SK-N-SH treated with all-trans-retinoic acid at 6 μM for 48 hours (cell line): ENCODE data around the gene VSTM4.

Experiments used
- ATAC-seq: fragments of 200-7000 bp; cut with Tn5 transposase; 3 replicates; pipeline ENCODE4 v1.9.1; 2020; ENCODE audit warnings: mild to moderate bottlenecking, moderate library complexity
- ARNTL ChIP-seq: fragments of 450-650 bp; formaldehyde crosslinking; IDR thresholded peaks from 2 replicates; pipeline ENCODE4 v1.5.0; 2020; ENCODE audit warnings: low read depth, mild to moderate bottlenecking, moderate library complexity, borderline replicate concordance
- BACH2 ChIP-seq: fragments of 250-450 bp; sonication (Bioruptor Pico); IDR thresholded peaks from 2 replicates; pipeline ENCODE4 v1.9.0; 2021; ENCODE audit warnings: mild to moderate bottlenecking, borderline replicate concordance
- CREB5 ChIP-seq: fragments of 250-450 bp; sonication (Bioruptor Pico); IDR thresholded peaks from 2 replicates; pipeline ENCODE4 v1.5.1; 2020; ENCODE audit warnings: low read depth, mild to moderate bottlenecking, moderate library complexity
- CSDC2 ChIP-seq: fragments of 250-450 bp; sonication (Bioruptor Pico); IDR thresholded peaks from 2 replicates; pipeline ENCODE4 v1.5.0; 2020; ENCODE audit warnings: mild to moderate bottlenecking, moderate library complexity
- CSRNP3 ChIP-seq: fragments of 250-450 bp; sonication (Bioruptor Pico); IDR thresholded peaks from 2 replicates; pipeline ENCODE4 v1.5.1; 2021; ENCODE audit warnings: mild to moderate bottlenecking, moderate library complexity
- ESRRG ChIP-seq: fragments of 250-450 bp; sonication (Bioruptor Pico); IDR thresholded peaks from 2 replicates; pipeline ENCODE4 v1.6.1; 2021; ENCODE audit warnings: mild to moderate bottlenecking
- GLIS3 ChIP-seq: fragments of 250-450 bp; sonication (Bioruptor Pico); IDR thresholded peaks from 2 replicates; pipeline ENCODE4 v1.5.0; 2020; ENCODE audit warnings: mild to moderate bottlenecking, moderate library complexity
- ISL1 ChIP-seq: fragments of 250-450 bp; sonication (Bioruptor Pico); IDR thresholded peaks from 2 replicates; pipeline ENCODE4 v2.1.2; 2022; ENCODE audit warnings: mild to moderate bottlenecking, moderate library complexity
- OSR1 ChIP-seq: fragments of 250-450 bp; sonication (Bioruptor Pico); IDR thresholded peaks from 2 replicates; pipeline ENCODE4 v1.8.0; 2022; ENCODE audit warnings: moderate library complexity, mild to moderate bottlenecking, inconsistent platforms
- PATZ1 ChIP-seq: fragments of 250-450 bp; sonication (Bioruptor Pico); IDR thresholded peaks from 2 replicates; pipeline ENCODE4 v1.8.0; 2020; ENCODE audit warnings: mild to moderate bottlenecking, moderate library complexity, borderline replicate concordance
- PPARA ChIP-seq: fragments of 250-450 bp; sonication (Bioruptor Pico); IDR thresholded peaks from 2 replicates; pipeline ENCODE4 v1.5.0; 2020; ENCODE audit warnings: mild to moderate bottlenecking, borderline replicate concordance
- RARB ChIP-seq: fragments of 250-450 bp; sonication (Bioruptor Pico); IDR thresholded peaks from 2 replicates; pipeline ENCODE4 v1.8.0; 2021; ENCODE audit warnings: mild to moderate bottlenecking, moderate library complexity
- SNAI2 ChIP-seq: fragments of 250-450 bp; sonication (Bioruptor Pico); IDR thresholded peaks from 2 replicates; pipeline ENCODE4 v1.5.0; 2020; ENCODE audit warnings: mild to moderate bottlenecking, moderate library complexity
- TOX ChIP-seq: fragments of 250-450 bp; sonication (Bioruptor Pico); IDR thresholded peaks from 2 replicates; pipeline ENCODE4 v1.8.0; 2021; ENCODE audit warnings: mild to moderate bottlenecking, moderate library complexity, borderline replicate concordance
- TSHZ2 ChIP-seq: fragments of 250-450 bp; sonication (Bioruptor Pico); IDR thresholded peaks from 2 replicates; pipeline ENCODE4 v1.5.0; 2020; ENCODE audit warnings: mild to moderate bottlenecking, moderate library complexity
- ZC3H10 ChIP-seq: fragments of 250-450 bp; sonication (Bioruptor Pico); IDR thresholded peaks from 2 replicates; pipeline ENCODE4 v1.5.1; 2021; ENCODE audit warnings: mild to moderate bottlenecking, moderate library complexity
- ZFP3 ChIP-seq: fragments of 250-450 bp; sonication (Bioruptor Pico); IDR thresholded peaks from 2 replicates; pipeline ENCODE4 v1.5.0; 2020; ENCODE audit warnings: mild to moderate bottlenecking, moderate library complexity
- ZFP30 ChIP-seq: fragments of 450-650 bp; formaldehyde crosslinking; IDR thresholded peaks from 2 replicates; pipeline ENCODE4 v1.5.0; 2022; ENCODE audit warnings: mild to moderate bottlenecking, moderate library complexity
- ZNF565 ChIP-seq: fragments of 450-650 bp; formaldehyde crosslinking; conservative IDR thresholded peaks from 2 replicates; pipeline ENCODE4 v1.5.0; 2020; ENCODE audit warnings: low read depth, mild to moderate bottlenecking, moderate library complexity
- ZNF70 ChIP-seq: fragments of 450-650 bp; formaldehyde crosslinking; IDR thresholded peaks from 2 replicates; pipeline ENCODE4 v1.5.0; 2020; ENCODE audit warnings: mild to moderate bottlenecking, moderate library complexity
- ZNF8 ChIP-seq: fragments of 450-650 bp; formaldehyde crosslinking; IDR thresholded peaks from 2 replicates; pipeline ENCODE4 v1.5.0; 2020; ENCODE audit warnings: mild to moderate bottlenecking, moderate library complexity

Gene VSTM4

GRCh38 chr10:49115015-49115795, at the start of gene VSTM4:
Gene VSTM4, minus strand, starts transcription at chr10:49115522. Its CDS starts 37 bp downstream, at chr10:49115485.
- no peak for ATAC-seq
- TF ChIP-seq ZNF565 (CRISPR knock-in tag) (no peak), TSHZ2 (CRISPR knock-in tag) (no peak), CSRNP3 (CRISPR knock-in tag) (no peak), ESRRG (no peak), BACH2 (CRISPR knock-in tag) (no peak), ZFP30 (no peak), CREB5 (CRISPR knock-in tag) (no peak), OSR1 (CRISPR knock-in tag) (no peak), GLIS3 (CRISPR knock-in tag) (no peak), PATZ1 (CRISPR knock-in tag) (no peak), ZNF70 (CRISPR knock-in tag) (no peak), ZFP3 (no peak), PPARA (CRISPR knock-in tag) (no peak), ZC3H10 (CRISPR knock-in tag) (no peak), ZNF8 (CRISPR knock-in tag) (no peak), CSDC2 (CRISPR knock-in tag) (no peak)

GRCh38 chr10:49164559-49165188, 49.4 kb upstream of the VSTM4 start:
- no peak for ATAC-seq
- no peak for TF ChIP-seq ZC3H10 (CRISPR knock-in tag)
- TF ChIP-seq SNAI2 (CRISPR knock-in tag) = no peak
- no peak for TF ChIP-seq BACH2 (CRISPR knock-in tag)
- no peak for TF ChIP-seq ZNF70 (CRISPR knock-in tag)
- TF ChIP-seq CSRNP3 (CRISPR knock-in tag) = no peak
- no peak for TF ChIP-seq ARNTL (CRISPR knock-in tag)
- no peak for TF ChIP-seq TSHZ2 (CRISPR knock-in tag)
- TF ChIP-seq ZFP30 = no peak
- TF ChIP-seq ZFP3 = no peak
- no peak for TF ChIP-seq PPARA (CRISPR knock-in tag)
- TF ChIP-seq TOX (CRISPR knock-in tag) = no peak
- no peak for TF ChIP-seq RARB (CRISPR knock-in tag)
- TF ChIP-seq ISL1 = no peak
- TF ChIP-seq OSR1 (CRISPR knock-in tag) = no peak
- TF ChIP-seq CREB5 (CRISPR knock-in tag) = no peak
- TF ChIP-seq ZNF565 (CRISPR knock-in tag) = no peak
- no peak for TF ChIP-seq GLIS3 (CRISPR knock-in tag)
- TF ChIP-seq PATZ1 (CRISPR knock-in tag) = no peak
- TF ChIP-seq, all 23 proteins: peak for 0
